GM18867 (cell line): ENCODE data around the gene GPRC5C.

Experiments used
- ATAC-seq: cut with Tn5 transposase; IDR thresholded peaks from one replicate; pipeline ENCODE4 v1.9.1; 2021; ENCODE audit warnings: mild to moderate bottlenecking, moderate library complexity; ENCODE audit not compliant: unreplicated experiment

Gene GPRC5C, protein sequence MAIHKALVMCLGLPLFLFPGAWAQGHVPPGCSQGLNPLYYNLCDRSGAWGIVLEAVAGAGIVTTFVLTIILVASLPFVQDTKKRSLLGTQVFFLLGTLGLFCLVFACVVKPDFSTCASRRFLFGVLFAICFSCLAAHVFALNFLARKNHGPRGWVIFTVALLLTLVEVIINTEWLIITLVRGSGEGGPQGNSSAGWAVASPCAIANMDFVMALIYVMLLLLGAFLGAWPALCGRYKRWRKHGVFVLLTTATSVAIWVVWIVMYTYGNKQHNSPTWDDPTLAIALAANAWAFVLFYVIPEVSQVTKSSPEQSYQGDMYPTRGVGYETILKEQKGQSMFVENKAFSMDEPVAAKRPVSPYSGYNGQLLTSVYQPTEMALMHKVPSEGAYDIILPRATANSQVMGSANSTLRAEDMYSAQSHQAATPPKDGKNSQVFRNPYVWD

DNA sequence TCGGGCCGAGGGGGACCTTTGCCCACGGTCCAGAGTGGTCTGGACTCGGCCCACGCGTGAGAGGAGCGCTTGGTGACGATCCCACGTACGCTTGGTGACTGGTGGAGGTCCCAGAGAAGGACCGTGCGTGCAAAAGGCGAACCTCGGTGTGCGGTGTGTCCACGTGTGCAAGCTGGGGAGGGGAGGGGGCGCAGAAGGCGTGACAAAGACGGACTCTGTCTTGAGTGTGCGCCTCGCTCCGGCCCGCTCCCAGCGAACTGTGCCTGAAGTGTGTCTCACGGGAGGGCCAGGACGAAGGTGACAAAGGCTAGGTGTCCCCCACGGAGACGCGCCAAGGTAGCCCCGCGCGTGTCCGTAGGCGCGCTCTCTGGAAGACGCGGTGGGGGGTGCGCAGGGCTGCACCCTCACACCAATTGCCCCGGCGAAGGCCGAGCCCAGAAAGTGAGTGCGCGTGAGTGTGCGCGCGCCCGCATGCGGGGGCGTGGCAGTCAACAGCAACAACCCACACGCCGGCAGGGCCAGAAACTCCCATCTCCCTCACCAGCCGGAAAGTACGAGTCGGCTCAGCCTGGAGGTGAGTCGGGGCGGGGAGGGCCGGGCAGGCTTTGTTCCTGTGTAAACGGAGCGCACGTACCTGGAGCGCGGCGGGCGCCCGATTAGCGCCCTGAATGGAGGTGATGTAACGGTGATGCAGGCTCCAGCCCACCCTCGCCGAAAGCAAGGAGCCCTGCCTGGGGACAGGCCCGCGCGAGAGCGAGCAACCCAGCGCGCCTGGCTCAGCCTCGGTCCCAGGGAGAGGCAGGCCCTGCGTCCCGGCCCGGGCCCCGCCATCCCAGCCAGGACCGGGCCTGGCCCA is at the start of gene GPRC5C:
TSS of gene GPRC5C (plus strand) at position 521 of the 856 bp plus-strand sequence. CDS start 7,689 bp downstream, outside the sequence.
- ATAC-seq, result no peak

GRCh38 chr17:74383141-74383540 is 48.7 kb upstream of the GPRC5C start:
- ATAC-seq, result no peak

- ATAC-seq, result no peak
These were observed 46.7 kb upstream of the GPRC5C start for GRCh38 chr17:74385201-74385600.

- no peak for ATAC-seq
These were observed 45.5 kb upstream of the GPRC5C start for GRCh38 chr17:74386386-74386785.

DNA sequence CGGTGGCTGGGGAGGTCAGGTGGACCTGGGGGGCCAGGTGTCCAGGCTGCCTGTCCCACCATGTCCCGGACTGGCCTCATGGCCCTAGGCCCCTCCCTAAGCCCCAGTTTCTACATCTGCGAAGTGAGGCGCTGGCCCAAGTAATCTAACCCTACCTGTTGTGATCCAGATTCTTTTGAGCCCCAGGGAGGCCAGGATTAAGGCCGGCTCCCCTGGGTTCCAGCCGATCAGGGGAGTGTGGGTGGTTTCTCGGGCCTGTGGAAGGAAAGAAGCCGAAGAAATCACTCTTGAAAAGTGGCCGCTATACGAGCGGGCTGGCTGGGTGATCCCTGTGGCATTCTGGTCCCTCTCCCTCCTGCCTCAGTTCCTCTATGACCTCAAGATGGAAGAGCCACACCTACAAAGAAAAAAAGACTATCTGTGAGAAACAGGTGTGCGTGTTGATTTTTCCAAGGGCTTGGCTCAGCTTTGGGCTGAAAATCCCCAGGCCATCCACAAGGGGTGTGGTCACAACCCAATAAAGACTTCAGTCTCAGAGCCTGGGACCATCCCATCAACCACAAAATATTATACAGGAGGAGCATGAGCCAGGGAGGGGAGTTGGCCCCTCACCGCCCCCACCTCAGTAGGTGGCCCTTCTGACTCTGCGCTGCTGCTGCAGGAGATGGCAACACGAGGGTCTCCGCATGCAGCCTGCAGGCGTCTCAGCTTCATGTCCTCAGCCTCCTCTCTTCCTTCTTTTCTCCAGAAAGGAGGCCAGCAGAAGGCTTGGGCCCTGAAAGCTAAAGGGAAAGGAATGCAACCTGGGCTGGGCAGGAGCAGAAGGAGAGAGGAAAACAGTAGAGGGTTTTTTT is 44.3 kb upstream of the GPRC5C start:
- no peak for ATAC-seq

- ATAC-seq, result no peak
These were observed 42.7 kb upstream of the GPRC5C start for GRCh38 chr17:74389084-74389753.

GRCh38 chr17:74389937-74390679 is 41.8 kb upstream of the GPRC5C start:
- ATAC-seq, result no peak

GRCh38 chr17:74390680-74391653 is 40.9 kb upstream of the GPRC5C start:
- no peak for ATAC-seq

DNA sequence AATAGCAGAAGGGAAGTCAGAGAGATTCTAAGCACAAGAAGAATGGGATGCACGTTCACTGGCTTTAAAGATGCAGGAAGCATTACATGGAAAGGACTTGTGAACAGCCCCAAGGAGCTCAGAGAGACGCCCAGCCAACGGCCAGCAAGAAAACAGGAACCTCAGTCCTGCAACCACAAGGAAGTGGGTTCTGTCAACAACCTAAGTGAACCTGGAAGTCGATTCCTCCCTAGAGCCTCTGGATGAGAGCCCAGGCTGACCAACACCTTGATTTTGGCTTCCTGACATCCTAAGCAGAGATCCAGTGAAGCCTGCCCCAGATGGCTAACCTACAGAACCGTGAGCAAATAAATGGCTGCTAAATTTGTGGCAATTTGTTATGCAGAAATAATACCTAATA is 40.1 kb upstream of the GPRC5C start:
- no peak for ATAC-seq

GRCh38 chr17:74392848-74393247 is 39.0 kb upstream of the GPRC5C start:
- no peak for ATAC-seq

- no peak for ATAC-seq
These were observed 38.4 kb upstream of the GPRC5C start for GRCh38 chr17:74393346-74393942.

- no peak for ATAC-seq
These were observed 37.5 kb upstream of the GPRC5C start for GRCh38 chr17:74394275-74394950.

DNA sequence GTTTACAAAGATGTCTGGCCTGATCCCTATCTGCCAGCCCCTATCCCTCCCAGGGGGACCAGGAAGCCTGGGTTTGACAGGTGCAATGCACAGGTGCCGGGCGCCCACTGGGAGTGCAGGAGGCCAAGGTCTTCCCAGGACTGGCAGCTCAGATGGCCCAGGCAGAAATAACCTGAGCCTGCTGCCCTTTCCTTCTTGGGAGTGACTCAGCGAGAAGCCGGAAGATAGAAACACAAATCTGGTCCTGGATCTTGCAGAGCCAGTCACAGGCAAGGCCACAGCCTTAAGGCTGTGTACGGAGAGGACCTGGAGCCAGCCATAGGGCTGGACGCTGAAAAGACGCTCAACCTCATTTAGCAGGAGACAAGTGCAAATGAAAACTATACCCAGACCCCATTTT is 36.9 kb upstream of the GPRC5C start:
- ATAC-seq, result no peak

DNA sequence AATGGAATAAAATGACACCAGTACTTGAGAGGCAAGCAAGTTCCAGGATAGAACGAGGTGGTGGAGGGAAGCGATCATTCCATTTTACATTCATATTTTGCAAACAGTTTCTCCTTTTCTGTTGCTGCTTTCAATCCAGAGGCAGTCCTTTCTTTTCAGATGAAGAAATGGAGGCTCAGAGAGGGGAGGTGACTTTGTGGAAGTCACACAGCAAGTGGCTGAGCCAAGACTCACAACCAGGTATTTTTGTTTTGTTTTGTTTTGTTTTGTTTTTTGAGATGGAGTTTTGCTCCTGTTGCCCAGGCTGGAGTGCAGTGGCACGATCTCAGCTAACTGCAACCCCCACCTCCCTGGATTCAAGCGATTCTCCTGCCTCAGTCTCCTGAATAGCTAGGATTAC is 35.3 kb upstream of the GPRC5C start:
- ATAC-seq, result no peak

GRCh38 chr17:74402048-74402447 is 29.8 kb upstream of the GPRC5C start:
- no peak for ATAC-seq

GRCh38 chr17:74403512-74404137 is 28.3 kb upstream of the GPRC5C start:
- ATAC-seq, result no peak

DNA sequence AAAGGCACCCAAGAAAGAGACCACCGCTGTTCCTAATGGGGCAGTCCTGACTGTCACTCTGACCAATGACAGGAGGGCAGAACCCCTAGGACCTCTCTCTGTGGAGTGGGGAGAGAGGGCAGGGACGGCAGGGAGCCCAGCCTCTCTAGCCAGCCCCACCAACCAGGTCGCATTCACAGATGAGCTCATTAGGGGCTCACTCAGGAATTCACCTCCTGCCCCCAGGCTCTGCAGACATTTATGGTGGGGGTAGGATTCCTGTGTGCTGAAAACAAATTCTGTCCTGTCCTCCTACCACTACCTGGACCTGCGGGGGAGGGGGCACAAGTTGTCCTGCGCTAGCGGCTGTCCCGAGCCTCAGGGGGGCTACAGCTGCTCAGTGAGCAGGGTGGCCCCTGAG is 27.7 kb upstream of the GPRC5C start:
- ATAC-seq, result no peak
